Osteocyte (in vitro differentiated cells): Measurements from ENCODE around the gene NTF3. TPM values are rescaled to one million over a fixed set of nuclear protein-coding genes. Genes with fewer than 3 reads are reported as not detected.

Source experiments
- DNase-seq: peaks from one replicate; pipeline ENCODE4 v3.0.0; 2021; ENCODE audit warnings: mixed read lengths; ENCODE audit not compliant: unreplicated experiment; ENCODE audit errors: extremely low spot score
- H3K27ac Mint-ChIP-seq: one replicate; pipeline ENCODE4 v1.8.0; 2021; ENCODE audit warnings: mild to moderate bottlenecking, mixed read lengths; ENCODE audit not compliant: unreplicated experiment
- H3K27me3 Mint-ChIP-seq: one replicate; pipeline ENCODE4 v1.8.0; 2021; ENCODE audit warnings: mixed read lengths; ENCODE audit not compliant: unreplicated experiment
- H3K36me3 Mint-ChIP-seq: one replicate; pipeline ENCODE4 v1.8.0; 2021; ENCODE audit warnings: mixed read lengths; ENCODE audit not compliant: unreplicated experiment
- H3K4me1 Mint-ChIP-seq: one replicate; pipeline ENCODE4 v1.8.0; 2021; ENCODE audit warnings: mixed read lengths; ENCODE audit not compliant: unreplicated experiment
- H3K4me3 Mint-ChIP-seq: one replicate; pipeline ENCODE4 v1.8.0; 2021; ENCODE audit warnings: mild to moderate bottlenecking, moderate library complexity, mixed read lengths; ENCODE audit not compliant: unreplicated experiment
- H3K9me3 Mint-ChIP-seq: one replicate; pipeline ENCODE4 v1.8.0; 2021; ENCODE audit warnings: mixed read lengths; ENCODE audit not compliant: unreplicated experiment
- CTCF ChIP-seq: fragments of 200-600 bp; sonication (generic); IDR thresholded peaks from 2 replicates; pipeline ENCODE4 v1.5.0; 2021; ENCODE audit warnings: antibody characterized with exemption, mild to moderate bottlenecking, moderate library complexity
- total RNA-seq: library from RNA; stranded (reverse); gene quantifications from 2 replicates; pipeline ENCODE4 v1.2.1, GENCODE V29; 2021

Gene NTF3
- total RNA-seq, 1 donor from 2014 or later = 1.1 TPM

GRCh38 chr12:5403411-5403810, 28.5 kb upstream of the NTF3 start:
- no peak for DNase-seq
- Mint-ChIP-seq H3K4me3 (no peak overlapping the region), H3K4me1 (no peaks in the 10 kb centered on the region), H3K27me3 (peaks cover 17% of the 10 kb centered on the region), H3K9me3 (no peaks in the 10 kb centered on the region), H3K36me3 (no peaks in the 10 kb centered on the region), H3K27ac (no peak overlapping the region)
- no peak for TF ChIP-seq CTCF

GRCh38 chr12:5407034-5407856, 24.7 kb upstream of the NTF3 start:
- H3K27ac Mint-ChIP-seq = no peak overlapping the region
- H3K27me3 Mint-ChIP-seq = peaks cover 12% of the 10 kb centered on the region
- no peak overlapping the region for H3K4me3 Mint-ChIP-seq
- H3K9me3 Mint-ChIP-seq = peaks cover 7% of the 10 kb centered on the region
- no peak for DNase-seq
- H3K4me1 Mint-ChIP-seq = no peaks in the 10 kb centered on the region
- no peaks in the 10 kb centered on the region for H3K36me3 Mint-ChIP-seq
- TF ChIP-seq CTCF = no peak

- Mint-ChIP-seq H3K4me1 (no peaks in the 10 kb centered on the region), H3K4me3 (no peak overlapping the region), H3K27ac (no peak overlapping the region), H3K9me3 (peaks cover 8% of the 10 kb centered on the region), H3K27me3 (peaks cover 8% of the 10 kb centered on the region), H3K36me3 (no peaks in the 10 kb centered on the region)
- DNase-seq = no peak
- TF ChIP-seq CTCF = no peak
Observed at GRCh38 chr12:5409619-5410018, 22.3 kb upstream of the NTF3 start.

- Mint-ChIP-seq H3K27me3 (no peaks in the 10 kb centered on the region), H3K9me3 (peaks cover 11% of the 10 kb centered on the region), H3K36me3 (no peaks in the 10 kb centered on the region), H3K4me3 (no peak overlapping the region), H3K4me1 (peaks cover 19% of the 10 kb centered on the region), H3K27ac (no peak overlapping the region)
- no peak for TF ChIP-seq CTCF
- no peak for DNase-seq
Observed at GRCh38 chr12:5416571-5416970, 15.3 kb upstream of the NTF3 start.

GRCh38 chr12:5417500-5417899, 14.4 kb upstream of the NTF3 start:
- H3K4me1 Mint-ChIP-seq = peaks cover 19% of the 10 kb centered on the region
- H3K27me3 Mint-ChIP-seq = no peaks in the 10 kb centered on the region
- H3K4me3 Mint-ChIP-seq = no peak overlapping the region
- no peak for DNase-seq
- H3K27ac Mint-ChIP-seq = no peak overlapping the region
- H3K36me3 Mint-ChIP-seq = no peaks in the 10 kb centered on the region
- TF ChIP-seq CTCF = no peak
- peaks cover 3% of the 10 kb centered on the region for H3K9me3 Mint-ChIP-seq
